Activated CD8-positive, alpha-beta memory T cell treated with anti-CD3 and anti-CD28 coated beads for 36 hours (primary cell): ENCODE data around the gene NEU2. TPM values are rescaled to one million over a fixed set of nuclear protein-coding genes. Genes with fewer than 3 reads are reported as not detected.

Source experiments
- CTCF ChIA-PET: fragments of 350-600 bp; sonication (Branson Sonifier 250); formaldehyde crosslinking; loops from one replicate; lab custom pipeline; 2021; ENCODE audit warnings: antibody characterized with exemption; lab: Charles Lee
- POLR2A ChIA-PET: fragments of 350-600 bp; sonication (Branson Sonifier 250); formaldehyde crosslinking; loops from one replicate; lab custom pipeline; 2021; ENCODE audit warnings: antibody characterized with exemption; lab: Charles Lee
- total RNA-seq, 2 experiments: library from RNA; stranded (reverse); gene quantifications; one replicate each; pipeline ENCODE4 v1.2.3, GENCODE V29; 2021

Gene NEU2
- total RNA-seq, 2 experiments from 2014 or later: not detected

- ChIA-PET POLR2A (no interaction called here), CTCF (no interaction called here)
Measured at GRCh38 chr2:233031556-233032500, 644 bp upstream of the NEU2 start.

GRCh38 chr2:233033672-233034071, 1.2 kb downstream of the NEU2 start:
- CTCF ChIA-PET: interaction anchor here (0.8 to 1.6 kb wide), 2 partner anchors 20 to 44 kb away, joined by 5 to 6 read pairs; no protein-coding TSS in a partner anchor
- POLR2A ChIA-PET: no interaction called here

GRCh38 chr2:233034091-233034882, 1.8 kb downstream of the NEU2 start:
- ChIA-PET CTCF (interaction anchor here (0.8 to 1.6 kb wide), 2 partner anchors 19 to 44 kb away, joined by 5 to 6 read pairs; no protein-coding TSS in a partner anchor), POLR2A (no interaction called here)

- ChIA-PET CTCF (no interaction called here), POLR2A (no interaction called here)
Measured at GRCh38 chr2:233035426-233036161, 3.1 kb downstream of the NEU2 start.

GRCh38 chr2:233036162-233036838, 3.8 kb downstream of the NEU2 start:
- POLR2A ChIA-PET: no interaction called here
- CTCF ChIA-PET: no interaction called here

- CTCF ChIA-PET: interaction anchor here (0.9 kb wide), 1 partner anchor 16 kb away, joined by 5 read pairs; no protein-coding TSS in a partner anchor
- POLR2A ChIA-PET: no interaction called here
Measured at GRCh38 chr2:233037078-233037477, 4.6 kb downstream of the NEU2 start.

GRCh38 chr2:233039212-233039845, 6.9 kb downstream of the NEU2 start:
- ChIA-PET POLR2A (no interaction called here), CTCF (no interaction called here)

GRCh38 chr2:233039846-233040530, 7.5 kb downstream of the NEU2 start:
- CTCF ChIA-PET: no interaction called here

GRCh38 chr2:233040571-233040970, 8.1 kb downstream of the NEU2 start:
- ChIA-PET POLR2A (no interaction called here), CTCF (no interaction called here)

More at GRCh38 chr2:233039846-233040530, 7.5 kb downstream of the NEU2 start:
- POLR2A ChIA-PET: no interaction called here

GRCh38 chr2:233041722-233042323, 9.4 kb downstream of the NEU2 start:
- POLR2A ChIA-PET: no interaction called here
- CTCF ChIA-PET: interaction anchor here (0.6 kb wide), 1 partner anchor 189 kb away, joined by 3 read pairs; no protein-coding TSS in a partner anchor

GRCh38 chr2:233042549-233042948, 10.1 kb downstream of the NEU2 start:
- ChIA-PET CTCF (interaction anchor here (1.2 kb wide), 1 partner anchor 11 kb away, joined by 3 read pairs; no protein-coding TSS in a partner anchor), POLR2A (no interaction called here)

- ChIA-PET CTCF (no interaction called here), POLR2A (no interaction called here)
Measured at GRCh38 chr2:233044974-233045605, 12.6 kb downstream of the NEU2 start.

GRCh38 chr2:233047206-233047605, 14.7 kb downstream of the NEU2 start:
- ChIA-PET CTCF (no interaction called here), POLR2A (interaction anchor here (0.6 kb wide), 1 partner anchor 50 kb away, joined by 3 read pairs; no protein-coding TSS in a partner anchor)

- CTCF ChIA-PET: no interaction called here
- POLR2A ChIA-PET: interaction anchor here (0.6 kb wide), 1 partner anchor 50 kb away, joined by 3 read pairs; no protein-coding TSS in a partner anchor
Measured at GRCh38 chr2:233047667-233048066, 15.2 kb downstream of the NEU2 start.

GRCh38 chr2:233048569-233049193, 16.2 kb downstream of the NEU2 start:
- CTCF ChIA-PET: interaction anchor here (0.6 kb wide), 1 partner anchor 10 kb away, joined by 5 read pairs; no protein-coding TSS in a partner anchor
- POLR2A ChIA-PET: no interaction called here

- POLR2A ChIA-PET: no interaction called here
- CTCF ChIA-PET: interaction anchor here (0.6 kb wide), 1 partner anchor 11 kb away, joined by 5 read pairs; no protein-coding TSS in a partner anchor
Measured at GRCh38 chr2:233049194-233049761, 16.8 kb downstream of the NEU2 start.
